T1000 (cell line): ENCODE results near the gene ALDH1A1.

Experiments used
- DNase-seq: peaks from one replicate; lab custom pipeline; 2025; ENCODE audit warnings: mixed read lengths; lab: John Stamatoyannopoulos, UW

Gene ALDH1A1

GRCh38 chr9:72952914-72953313 is at the start of gene ALDH1A1:
ALDH1A1 (minus strand) TSS chr9:72953053; CDS start chr9:72953000, 53 bp downstream.
- no peak for DNase-seq

GRCh38 chr9:73001860-73002259 is 49.0 kb upstream of the ALDH1A1 start:
- no peak for DNase-seq

DNA sequence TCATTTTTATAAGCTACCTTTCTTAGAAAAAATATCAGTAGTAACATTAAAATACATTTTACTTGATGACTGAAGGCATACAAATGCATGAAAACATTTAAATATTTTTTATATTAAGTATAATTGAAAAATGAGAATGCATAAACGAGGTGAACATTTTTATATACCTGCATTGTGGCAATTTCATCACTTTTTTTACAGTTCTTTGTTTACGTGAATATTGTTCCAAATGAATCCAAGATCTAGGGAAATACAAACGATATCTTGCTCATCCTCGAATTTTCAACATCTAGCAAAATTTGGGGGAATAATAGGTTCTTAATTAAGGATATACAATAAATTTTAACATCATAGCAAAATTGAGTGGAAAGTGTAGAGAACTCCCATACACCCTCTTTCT is 45.5 kb upstream of the ALDH1A1 start:
- no peak for DNase-seq

DNA sequence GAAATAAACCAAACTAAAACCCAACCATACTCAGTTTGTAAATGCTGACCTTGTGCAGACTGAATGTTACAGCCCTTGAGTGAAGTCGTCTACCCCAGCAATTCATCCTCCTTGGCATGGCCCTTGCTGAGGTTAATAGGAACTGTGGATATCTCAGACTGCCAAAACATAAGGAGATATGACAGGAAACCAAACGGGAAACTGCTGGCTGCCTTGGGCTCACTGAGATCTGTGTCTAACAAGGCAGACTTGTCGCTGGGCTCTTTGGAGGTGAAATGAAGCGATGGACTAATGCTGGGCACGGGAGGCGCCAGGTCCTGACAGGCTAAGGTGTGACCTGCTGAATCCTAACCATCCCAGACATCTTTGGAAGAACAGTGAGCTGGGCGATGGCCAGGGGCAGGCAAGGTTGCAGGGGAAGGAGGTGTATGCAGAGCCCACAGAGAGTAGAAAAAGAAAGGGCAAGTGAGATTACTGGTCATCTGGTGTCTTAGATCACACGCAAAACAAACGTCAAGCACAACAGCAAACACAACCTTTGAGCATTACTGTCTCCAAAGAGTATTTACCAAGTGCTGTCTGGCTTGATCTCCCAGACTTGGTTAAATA is 44.6 kb upstream of the ALDH1A1 start:
- DNase-seq, result no peak

DNA sequence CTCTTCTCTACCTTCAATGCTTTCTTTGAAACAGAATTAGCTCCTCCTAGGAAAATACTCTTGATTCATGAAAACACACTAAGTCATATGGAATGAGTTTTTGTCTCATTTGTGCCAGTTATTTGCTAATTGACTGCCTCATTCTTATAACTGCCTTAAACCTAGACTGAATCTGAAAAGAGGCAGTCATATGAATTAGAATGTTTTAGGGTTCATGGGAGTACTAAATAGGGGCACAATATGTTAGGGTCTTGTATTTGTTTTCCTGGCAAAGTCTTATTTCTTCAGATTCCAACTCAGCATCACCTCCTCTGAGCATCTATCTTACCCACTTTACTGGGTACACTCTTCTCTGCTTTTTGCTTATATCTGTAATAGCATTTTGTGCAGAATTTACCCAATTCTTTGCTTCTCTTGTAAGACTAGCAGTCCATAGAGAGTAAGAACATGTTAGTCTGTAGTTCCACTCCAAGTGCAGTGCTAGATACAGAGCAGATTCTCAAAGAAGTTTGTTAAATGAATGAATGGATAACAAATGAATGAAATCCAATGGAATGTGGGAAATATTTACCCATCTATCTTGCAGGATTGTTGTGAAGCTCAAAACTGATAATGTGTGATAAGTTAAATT is 43.9 kb upstream of the ALDH1A1 start:
- DNase-seq, result no peak

DNA sequence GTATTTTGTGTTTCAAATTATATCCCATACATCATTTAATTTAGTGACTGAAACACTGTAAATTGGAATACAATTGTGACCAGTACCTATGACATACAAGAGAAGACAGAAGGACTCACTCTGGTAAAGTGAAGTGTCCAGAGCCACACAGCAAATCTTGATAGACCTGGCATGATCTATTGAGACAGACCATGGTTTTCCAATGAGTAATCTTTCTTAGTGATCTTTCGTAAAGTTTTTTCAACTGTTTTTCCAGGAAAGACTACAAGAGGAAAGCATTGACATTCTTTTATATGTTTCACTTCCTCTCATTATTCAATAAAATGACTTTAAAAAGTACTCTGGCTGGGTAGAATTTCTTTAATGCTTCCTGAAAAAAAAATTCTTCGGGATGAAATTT is 43.3 kb upstream of the ALDH1A1 start:
- DNase-seq, result no peak

- DNase-seq, result no peak
Measured at GRCh38 chr9:72995131-72996024, 42.5 kb upstream of the ALDH1A1 start.

DNA sequence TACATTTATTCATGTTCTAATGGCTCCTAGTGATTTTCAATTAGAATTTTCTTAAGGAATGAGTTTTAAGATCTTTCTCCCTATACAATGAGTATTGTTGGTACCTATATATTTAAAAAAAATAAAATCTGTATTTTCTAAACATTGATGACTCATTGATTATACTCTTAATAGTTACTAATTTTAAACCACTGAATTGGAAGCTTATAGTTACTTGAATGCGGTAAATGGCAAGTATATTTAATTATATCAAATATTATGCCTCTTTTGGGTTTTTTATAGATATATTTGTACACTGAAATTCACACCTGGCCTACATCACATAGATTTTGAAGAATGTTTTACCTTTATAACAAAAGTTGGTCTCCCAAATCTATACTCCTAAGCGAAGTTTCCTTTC is 38.9 kb upstream of the ALDH1A1 start:
- DNase-seq, result no peak

DNA sequence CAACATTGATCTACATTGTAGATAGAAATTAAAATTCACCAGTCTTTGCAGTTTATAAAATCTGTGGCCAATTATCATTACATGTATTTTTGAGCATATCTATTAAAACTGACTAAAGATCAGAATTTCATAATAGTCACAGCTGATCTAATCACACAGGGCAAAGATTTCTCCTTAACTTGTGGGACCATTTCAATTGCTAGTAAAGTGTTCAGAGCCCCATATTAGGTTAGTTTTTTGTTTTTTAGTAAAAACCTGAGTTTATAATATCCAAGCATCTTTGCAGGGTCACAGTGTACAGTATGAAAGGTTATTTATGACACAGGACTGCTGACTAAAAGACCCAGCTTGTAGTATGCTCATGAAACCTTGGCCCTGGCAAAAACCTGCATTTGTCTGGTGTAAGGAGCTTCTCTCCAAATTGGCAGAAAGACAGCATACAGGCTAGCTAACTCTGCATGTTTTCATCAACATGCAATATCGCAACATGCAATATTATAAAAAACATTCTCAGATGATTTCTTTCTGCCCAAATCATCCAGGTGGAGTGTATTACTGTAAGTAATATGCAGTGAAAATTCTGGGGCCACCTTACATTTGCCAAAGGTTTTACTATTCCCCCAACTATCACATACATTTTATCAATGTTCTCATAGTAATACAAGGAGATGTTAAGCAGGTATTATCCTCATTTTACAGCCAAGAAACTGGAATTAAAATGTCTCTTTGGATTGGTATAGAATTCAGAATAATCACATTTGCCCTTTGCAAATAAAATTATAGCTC is 37.7 kb upstream of the ALDH1A1 start:
- no peak for DNase-seq

DNA sequence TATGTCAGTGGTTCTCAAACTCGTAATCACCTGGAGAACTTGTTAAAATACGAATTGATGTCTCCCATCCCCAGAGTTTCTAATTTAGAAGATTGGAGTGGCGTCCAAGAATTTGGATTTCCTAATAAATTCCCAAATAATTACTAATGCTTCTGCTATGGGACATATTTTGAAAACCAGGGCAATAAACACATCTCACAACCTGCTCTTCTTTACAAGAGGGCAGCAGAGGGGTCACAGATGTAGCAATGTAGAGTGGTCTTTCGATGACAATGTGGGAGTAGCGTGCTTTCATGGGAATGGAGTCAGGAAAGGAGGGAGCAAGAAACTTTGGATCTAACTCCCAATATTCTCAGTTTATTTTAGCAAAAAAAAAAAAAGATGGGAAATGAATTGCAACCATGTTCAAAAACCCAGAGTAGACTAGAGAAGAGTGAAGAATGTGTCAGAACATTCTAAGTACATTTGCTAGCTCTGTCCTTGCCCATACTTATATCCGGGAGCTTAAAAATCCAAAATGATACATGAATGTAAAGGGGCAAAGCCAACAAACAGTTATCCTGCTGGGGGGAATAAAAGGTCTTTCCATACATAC is 33.8 kb upstream of the ALDH1A1 start:
- no peak for DNase-seq

- DNase-seq, result no peak
Measured at GRCh38 chr9:72985746-72986145, 32.9 kb upstream of the ALDH1A1 start.

- DNase-seq, result no peak
Measured at GRCh38 chr9:72984991-72985390, 32.1 kb upstream of the ALDH1A1 start.

DNA sequence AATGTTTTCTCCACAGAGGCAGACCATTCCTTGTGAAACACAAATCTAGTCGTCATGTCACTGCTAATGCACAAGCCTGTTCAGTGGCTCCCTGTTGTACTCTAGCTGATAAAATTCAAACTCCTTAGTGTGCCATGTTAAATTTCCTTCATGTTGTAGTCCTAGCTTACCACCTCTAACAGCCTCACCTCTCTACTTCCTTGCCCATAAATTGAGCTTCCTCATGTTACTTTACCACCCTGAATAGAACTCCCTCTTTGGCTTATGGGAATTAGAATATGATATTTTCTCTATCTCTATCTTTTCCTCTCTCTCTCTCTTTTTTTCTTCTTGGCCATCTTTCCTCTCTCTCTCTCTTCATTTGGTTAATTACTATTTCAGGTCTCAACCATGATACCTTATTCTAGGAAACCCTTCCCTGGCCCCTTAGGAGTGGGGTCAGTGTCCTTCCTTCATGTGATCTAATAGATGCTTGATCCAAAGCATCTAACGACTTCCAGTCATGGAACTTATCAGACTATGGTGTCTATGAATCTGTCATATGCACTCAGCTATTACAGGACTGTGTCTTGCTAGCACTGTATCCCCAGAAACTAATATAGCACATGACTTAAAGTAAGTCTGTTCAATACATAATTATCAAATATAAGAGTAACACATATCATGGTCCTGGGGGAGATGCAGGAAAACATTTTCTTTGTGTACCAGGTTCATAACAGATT is 31.5 kb upstream of the ALDH1A1 start:
- DNase-seq, result no peak

DNA sequence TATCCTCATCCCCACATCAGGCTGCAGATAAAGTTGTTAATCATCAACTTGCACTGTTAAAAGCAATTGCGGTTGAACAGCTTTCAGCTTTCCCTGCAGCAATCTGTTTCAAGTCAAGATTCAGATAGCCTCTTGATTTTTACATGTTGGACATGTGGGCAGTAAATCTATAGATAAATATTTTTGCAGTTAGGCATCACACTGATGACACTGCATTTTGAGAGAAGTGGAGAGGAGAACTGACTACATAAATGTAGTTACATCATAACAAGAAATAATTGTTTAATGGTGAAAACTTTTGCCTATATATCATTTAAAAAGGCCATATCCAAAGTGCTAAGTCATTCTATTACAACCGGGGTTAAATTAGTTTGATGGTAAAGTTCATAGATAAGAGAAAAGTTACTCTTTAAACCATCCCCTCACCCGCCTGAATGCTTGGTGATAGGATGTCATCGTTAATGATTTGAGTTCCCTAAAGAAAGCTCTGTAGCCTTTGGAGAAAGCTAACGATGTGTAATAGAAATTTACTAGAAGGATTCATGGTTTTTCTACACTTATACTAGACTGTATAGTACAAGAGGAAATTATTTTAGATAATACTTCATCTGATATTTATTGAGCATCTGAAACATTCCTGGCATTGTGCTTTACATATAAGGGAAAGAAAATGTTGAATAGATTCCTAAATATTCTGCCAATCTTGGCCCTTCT is 30.8 kb upstream of the ALDH1A1 start:
- DNase-seq, result no peak

- DNase-seq, result no peak
Measured at GRCh38 chr9:72983056-72983455, 30.2 kb upstream of the ALDH1A1 start.

DNA sequence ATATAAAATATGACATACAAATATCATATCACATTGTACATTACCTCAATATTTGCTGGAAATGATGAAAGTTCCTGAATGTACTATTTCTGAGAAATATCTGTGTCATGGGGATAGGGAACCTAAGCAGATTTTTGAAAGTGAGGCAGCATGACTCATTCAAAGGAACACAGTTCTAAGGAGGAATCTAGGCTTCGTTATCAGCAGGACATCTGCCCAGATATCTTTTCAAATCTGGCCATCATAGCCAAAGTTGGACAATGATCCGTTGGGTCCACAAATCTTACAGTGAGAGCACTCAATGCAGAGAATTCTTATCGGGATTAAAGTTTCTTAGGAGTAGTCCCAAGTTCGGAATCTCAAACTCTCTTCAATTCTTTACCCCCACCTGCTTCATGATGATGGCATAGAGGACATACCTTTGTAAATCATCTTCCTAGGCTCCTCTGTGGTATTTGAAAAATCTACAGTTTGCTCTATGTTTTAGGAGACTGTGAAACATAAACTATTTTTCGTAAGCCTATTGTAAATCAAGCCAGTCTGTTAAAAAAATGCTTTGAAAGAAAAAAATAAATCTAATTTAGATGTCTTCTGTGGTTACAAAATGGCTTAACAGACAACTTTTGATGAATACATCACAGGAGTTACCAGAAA is 29.4 kb upstream of the ALDH1A1 start:
- no peak for DNase-seq

GRCh38 chr9:72981433-72981832 is 28.6 kb upstream of the ALDH1A1 start:
- DNase-seq, result no peak

DNA sequence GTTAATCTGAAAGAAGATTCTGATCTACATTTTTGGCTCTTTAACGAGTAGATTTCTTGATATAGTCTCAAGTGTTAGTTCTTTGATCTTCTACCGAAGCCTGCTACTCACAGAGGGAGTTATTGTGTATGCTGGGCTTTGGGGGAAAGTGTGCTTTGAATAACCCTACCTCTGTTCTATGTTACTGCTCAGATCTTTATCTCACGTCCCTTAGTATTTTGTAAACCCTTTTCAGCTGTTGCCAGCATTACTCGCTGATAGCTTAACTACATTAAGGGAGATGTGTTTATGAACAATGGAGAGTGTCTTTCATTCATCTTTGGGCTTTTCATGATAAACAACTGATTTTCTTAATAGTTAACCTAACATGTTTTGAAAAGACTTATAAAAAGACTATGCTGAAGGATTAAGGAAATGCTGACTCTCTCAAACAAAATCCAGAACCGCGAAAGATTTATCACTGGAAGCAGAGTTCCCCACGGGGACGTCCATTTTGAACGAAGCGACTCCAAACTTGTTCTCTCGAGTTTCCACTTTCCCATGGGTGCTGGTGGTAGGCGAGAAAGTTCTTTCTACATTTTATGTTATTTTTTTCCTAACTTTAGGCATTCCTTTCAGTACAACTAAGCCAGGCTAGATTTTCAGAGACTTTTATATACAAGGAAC is 27.9 kb upstream of the ALDH1A1 start:
- DNase-seq, result no peak

- no peak for DNase-seq
Measured at GRCh38 chr9:72980183-72980582, 27.3 kb upstream of the ALDH1A1 start.
